B cell (primary cell): ENCODE measurements around the gene MYBPHL. TPM values are rescaled to one million over a fixed set of nuclear protein-coding genes. Genes with fewer than 3 reads are reported as not detected.
"Not testable (repeated sequence)": the region's sequence is repeated elsewhere in the genome, so short reads cannot be mapped to it uniquely, and the experiment has no call there.

Experiments used
- ATAC-seq: fragments of 200-7000 bp; cut with Tn5 transposase; one replicate; pipeline ENCODE4 v1.10.0; 2021; ENCODE audit warnings: low read depth, mild to moderate bottlenecking, moderate number of reproducible peaks, moderate library complexity
- CTCF ChIA-PET: fragments of 350-600 bp; sonication (Branson Sonifier 250); formaldehyde crosslinking; loops from one replicate; lab custom pipeline; 2021; ENCODE audit warnings: antibody characterized with exemption, inconsistent platforms; lab: Charles Lee
- POLR2A ChIA-PET: fragments of 350-600 bp; sonication (Branson Sonifier 250); formaldehyde crosslinking; loops from one replicate; lab custom pipeline; 2021; ENCODE audit warnings: antibody characterized with exemption; lab: Charles Lee
- DNase-seq: peaks from one replicate; pipeline ENCODE4 v3.0.0; 2013
- H2AFZ ChIP-seq: 2 replicates; pipeline ENCODE4 v1.6.1; 2012; ENCODE audit warnings: mild to moderate bottlenecking, low read depth, low read length; ENCODE audit not compliant: insufficient read depth, poor library complexity, severe bottlenecking
- H3K27ac ChIP-seq, 2 donors: 1 replicate in 1 of 2; 2 replicates in 1 of 2; pipeline ENCODE4 v1.5.1; 2012 to 2013; ENCODE audit warnings: low read length in 2 of 2, mild to moderate bottlenecking in 2 of 2, moderate library complexity in 1 of 2
- H3K27me3 ChIP-seq, 4 experiments: fragments of 200-600 bp in 1 of 4; sonication (generic) in 1 of 4; replicated peaks in 1 of 4; 1 replicate in 2 of 4; 2 replicates in 2 of 4; pipeline versions ENCODE4 v1.6.1 to v1.7.0; 2013 to 2016; ENCODE audit warnings: low read length in 3 of 4, mild to moderate bottlenecking in 2 of 4, mixed read lengths in 1 of 4, moderate library complexity in 1 of 4; ENCODE audit not compliant: insufficient read depth in 4 of 4, control insufficient read depth in 3 of 4; ENCODE audit errors: control extremely low read depth in 1 of 4
- H3K36me3 ChIP-seq, 2 experiments: replicated peaks in 1 of 2; 1 replicate in 1 of 2; 2 replicates in 1 of 2; pipeline versions ENCODE4 v1.6.1 to v1.7.1; 2013; ENCODE audit warnings: low read length in 1 of 2; ENCODE audit not compliant: insufficient read depth in 2 of 2, control insufficient read depth in 1 of 2; ENCODE audit errors: control extremely low read depth in 1 of 2, extremely low read depth in 1 of 2
- H3K4me1 ChIP-seq, 2 donors: fragments of 200-600 bp in 1 of 2; sonication (generic) in 1 of 2; 1 replicate in 1 of 2; 2 replicates in 1 of 2; pipeline versions ENCODE4 v1.5.1 to v1.6.1; 2013 to 2017; ENCODE audit warnings: low read length in 2 of 2; ENCODE audit not compliant: control insufficient read depth in 2 of 2, insufficient read depth in 2 of 2
- H3K4me2 ChIP-seq: replicated peaks from 2 replicates; pipeline ENCODE3; 2012; ENCODE audit warnings: mild to moderate bottlenecking, low read depth, low read length; ENCODE audit not compliant: poor library complexity, severe bottlenecking
- H3K4me3 ChIP-seq, 5 experiments: fragments of 200-600 bp in 1 of 5; sonication (generic) in 1 of 5; 1 replicate in 3 of 5; 2 replicates in 2 of 5; pipeline versions ENCODE4 v1.5.1 to v1.7.0; 2011 to 2016; ENCODE audit warnings: low read length in 4 of 5, mild to moderate bottlenecking in 4 of 5, low read depth in 2 of 5, control low read depth in 1 of 5, moderate library complexity in 1 of 5; ENCODE audit not compliant: insufficient read depth in 1 of 5; ENCODE audit errors: control extremely low read depth in 1 of 5, extremely low read depth in 1 of 5
- H3K79me2 ChIP-seq: fragments of 200-600 bp; sonication (generic); one replicate; pipeline ENCODE4 v1.6.0; 2016; ENCODE audit warnings: low read length; ENCODE audit not compliant: control insufficient read depth, insufficient read depth
- H3K9ac ChIP-seq: fragments of 200-600 bp; sonication (generic); 2 replicates; pipeline ENCODE4 v1.6.1; 2017; ENCODE audit warnings: mild to moderate bottlenecking, low read length, moderate library complexity
- H3K9me3 ChIP-seq, 3 donors: one replicate each; pipeline versions ENCODE4 v1.6.1 to v1.7.1; 2013; ENCODE audit warnings: low read length in 2 of 3; ENCODE audit not compliant: control insufficient read depth in 2 of 3, insufficient read depth in 1 of 3; ENCODE audit errors: control extremely low read depth in 1 of 3
- H4K20me1 ChIP-seq: 2 replicates; pipeline ENCODE4 v1.6.0; 2012; ENCODE audit warnings: mild to moderate bottlenecking, low read length; ENCODE audit not compliant: insufficient read depth, control insufficient read depth, poor library complexity, severe bottlenecking
- H3K27ac Mint-ChIP-seq: one replicate; pipeline ENCODE4 v1.8.0; 2021; ENCODE audit warnings: mixed read lengths
- H3K27me3 Mint-ChIP-seq: one replicate; pipeline ENCODE4 v1.8.0; 2021; ENCODE audit warnings: mixed read lengths
- H3K4me1 Mint-ChIP-seq: one replicate; pipeline ENCODE4 v1.8.0; 2021; ENCODE audit warnings: mixed read lengths
- H3K4me3 Mint-ChIP-seq: one replicate; pipeline ENCODE4 v1.8.0; 2021; ENCODE audit warnings: mixed read lengths
- H3K9me3 Mint-ChIP-seq: one replicate; pipeline ENCODE4 v1.8.0; 2022; ENCODE audit warnings: mixed read lengths; ENCODE audit not compliant: insufficient read depth
- EZH2 ChIP-seq: IDR thresholded peaks from 2 replicates; pipeline ENCODE4 v1.6.1; 2012; ENCODE audit warnings: borderline replicate concordance, low read depth, mild to moderate bottlenecking, moderate library complexity, low read length; ENCODE audit not compliant: insufficient read depth, poor library complexity, severe bottlenecking
- WGBS: methylation state at CpG from one replicate; pipeline ENCODE4 v1.1.5; 2013; ENCODE audit warnings: missing lambda C conversion rate; ENCODE audit not compliant: insufficient coverage; 5-methylcytosine and 5-hydroxymethylcytosine counted together
- intact Hi-C: fragments of 100-400 bp; cut with micrococcal nuclease; formaldehyde crosslinking; loops from one replicate; pipeline ENCODE4 v1.10.0; 2022
- polyA plus RNA-seq: library from polyadenylated mRNA; depleted of rRNA; stranded (reverse); fragments of >200 nt; gene quantifications from 2 replicates; pipeline ENCODE4 v1.2.3, GENCODE V29; 2012
- total RNA-seq, 2 donors: library from RNA; stranded (reverse); fragments of 120-200 nt in 1 of 2; gene quantifications; 1 replicate in 1 of 2; 2 replicates in 1 of 2; pipeline versions ENCODE4 v1.2.3 to v1.2.4, GENCODE V29; 2013 to 2022
- TF ChIP-seq, protein P1 (sequence below): fragments of 200-600 bp; IDR thresholded peaks from one replicate; pipeline ENCODE4 v1.8.0; 2022; ENCODE audit warnings: antibody characterized with exemption, mild to moderate bottlenecking

MYBPHL gene
- total and polyA plus RNA-seq, 2 donors (not counting 1 experiment from before 2014, with no cell fraction given) = not detected

DNA sequence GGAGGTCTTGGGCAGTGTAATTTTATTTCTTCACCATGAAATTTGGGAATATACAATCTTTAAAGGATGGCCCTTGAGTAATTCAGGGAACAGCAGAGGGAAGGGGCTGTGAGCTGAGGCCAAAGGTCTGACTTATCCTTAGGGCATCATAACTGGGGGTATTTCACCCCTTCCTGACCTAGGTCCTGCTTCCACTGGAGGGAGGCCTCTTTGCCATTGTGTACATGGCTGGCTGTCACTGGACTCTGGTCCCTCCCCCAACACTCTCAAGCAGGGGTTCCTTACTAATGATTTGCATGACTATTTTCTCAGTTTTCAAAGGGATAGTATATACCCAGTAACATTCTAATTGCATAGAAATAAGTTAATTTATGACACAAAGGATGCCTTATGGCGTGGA lies 16.7 kb downstream of the MYBPHL start:
- intact Hi-C loops = no loop called here

DNA sequence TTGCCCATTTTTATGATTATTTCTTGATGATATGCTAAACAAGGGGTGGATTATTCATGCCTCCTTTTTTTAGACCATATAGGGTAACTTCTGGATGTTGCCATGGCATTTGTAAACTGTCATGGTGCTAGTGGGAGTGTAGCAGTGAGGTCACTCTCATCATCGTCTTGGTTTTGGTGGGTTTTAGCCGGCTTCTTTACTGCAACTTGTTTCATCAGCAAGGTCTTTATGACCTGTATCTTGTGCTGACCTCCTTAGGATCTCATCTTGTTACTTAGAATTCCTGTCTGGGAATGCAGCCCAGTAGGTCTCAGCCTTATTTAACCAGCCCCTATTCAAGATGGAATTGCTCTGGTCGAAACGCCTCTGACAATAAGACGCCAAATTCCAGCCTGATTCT lies 20.0 kb downstream of the MYBPHL start:
- H3K79me2 ChIP-seq, H3K9ac ChIP-seq, H3K27ac ChIP-seq, H3K36me3 ChIP-seq, CTCF ChIA-PET, H4K20me1 ChIP-seq, H3K4me2 ChIP-seq, H3K9me3 ChIP-seq, H3K4me3 Mint-ChIP-seq, ATAC-seq, intact Hi-C loops, H2AFZ ChIP-seq, H3K27me3 Mint-ChIP-seq, H3K9me3 Mint-ChIP-seq, H3K4me3 ChIP-seq, POLR2A ChIA-PET, H3K27me3 ChIP-seq, H3K27ac Mint-ChIP-seq, DNase-seq: not testable (repeated sequence)
- H3K4me1 Mint-ChIP-seq = peaks cover 19% of the 10 kb centered on the region
- H3K4me1 ChIP-seq = peaks cover 12 to 24% of the 10 kb centered on the region in 2 donors
- 100% methylated on average over 2 of the region's 5 CpGs for WGBS

More for the DNA sequence above, 16.7 kb downstream of the MYBPHL start:
- no peak overlapping the region for H3K9ac ChIP-seq
- no peaks in the 10 kb centered on the region for H4K20me1 ChIP-seq
- TF ChIP-seq, protein P1, sequence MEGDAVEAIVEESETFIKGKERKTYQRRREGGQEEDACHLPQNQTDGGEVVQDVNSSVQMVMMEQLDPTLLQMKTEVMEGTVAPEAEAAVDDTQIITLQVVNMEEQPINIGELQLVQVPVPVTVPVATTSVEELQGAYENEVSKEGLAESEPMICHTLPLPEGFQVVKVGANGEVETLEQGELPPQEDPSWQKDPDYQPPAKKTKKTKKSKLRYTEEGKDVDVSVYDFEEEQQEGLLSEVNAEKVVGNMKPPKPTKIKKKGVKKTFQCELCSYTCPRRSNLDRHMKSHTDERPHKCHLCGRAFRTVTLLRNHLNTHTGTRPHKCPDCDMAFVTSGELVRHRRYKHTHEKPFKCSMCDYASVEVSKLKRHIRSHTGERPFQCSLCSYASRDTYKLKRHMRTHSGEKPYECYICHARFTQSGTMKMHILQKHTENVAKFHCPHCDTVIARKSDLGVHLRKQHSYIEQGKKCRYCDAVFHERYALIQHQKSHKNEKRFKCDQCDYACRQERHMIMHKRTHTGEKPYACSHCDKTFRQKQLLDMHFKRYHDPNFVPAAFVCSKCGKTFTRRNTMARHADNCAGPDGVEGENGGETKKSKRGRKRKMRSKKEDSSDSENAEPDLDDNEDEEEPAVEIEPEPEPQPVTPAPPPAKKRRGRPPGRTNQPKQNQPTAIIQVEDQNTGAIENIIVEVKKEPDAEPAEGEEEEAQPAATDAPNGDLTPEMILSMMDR = no peak
- TF ChIP-seq EZH2 = no peak
- no peak overlapping the region for H3K4me3 ChIP-seq
- no peaks in the 10 kb centered on the region for H3K36me3 ChIP-seq
- DNase-seq (no peak), ATAC-seq (no peak)
- peaks cover 22% of the 10 kb centered on the region for H3K4me1 Mint-ChIP-seq
- peaks cover 4% of the 10 kb centered on the region for H3K27me3 Mint-ChIP-seq
- H3K4me2 ChIP-seq = no peak overlapping the region
- H3K4me1 ChIP-seq = peaks cover 13 to 20% of the 10 kb centered on the region in 2 donors
- no peaks in the 10 kb centered on the region for H3K27me3 ChIP-seq
- H3K27ac ChIP-seq = no peak overlapping the region
- H3K4me3 Mint-ChIP-seq = no peak overlapping the region
- WGBS = no CpG with 5 or more reads among the region's 1 CpG
- CTCF ChIA-PET = interaction anchor here (2.1 kb wide), 1 partner anchor 12 kb away, joined by 5 read pairs; no protein-coding TSS in a partner anchor
- no peak overlapping the region for H3K27ac Mint-ChIP-seq
- POLR2A ChIA-PET = no interaction called here
- H2AFZ ChIP-seq = no peak overlapping the region
- no peaks in the 10 kb centered on the region for H3K9me3 Mint-ChIP-seq
- H3K79me2 ChIP-seq = no peaks in the 10 kb centered on the region
- no peaks in the 10 kb centered on the region for H3K9me3 ChIP-seq
